ENCODE measurements around the gene TTI1.

The TTI1 gene

DNA sequence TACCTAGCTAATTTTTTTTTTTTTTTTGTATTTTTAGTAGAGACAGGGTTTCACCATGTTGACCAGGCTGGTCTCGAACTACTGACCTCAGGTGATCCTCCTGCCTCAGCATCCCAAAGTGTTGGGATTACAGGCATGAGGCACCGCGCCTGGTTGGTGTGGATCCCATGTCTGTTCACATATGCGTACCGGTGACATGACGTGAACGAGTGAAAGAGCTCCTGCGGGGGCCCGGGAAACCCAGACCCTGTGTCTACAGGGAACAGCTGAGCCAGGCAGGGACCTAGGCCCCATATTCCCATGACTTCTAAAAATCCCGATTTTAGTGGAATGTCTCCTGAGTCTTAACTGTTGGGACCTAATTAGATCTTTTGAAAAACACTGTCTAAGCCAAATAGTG is 97.2 kb downstream of the TTI1 start:
- no peak for DNase-seq (ENCODE audit: low read depth)

DNA sequence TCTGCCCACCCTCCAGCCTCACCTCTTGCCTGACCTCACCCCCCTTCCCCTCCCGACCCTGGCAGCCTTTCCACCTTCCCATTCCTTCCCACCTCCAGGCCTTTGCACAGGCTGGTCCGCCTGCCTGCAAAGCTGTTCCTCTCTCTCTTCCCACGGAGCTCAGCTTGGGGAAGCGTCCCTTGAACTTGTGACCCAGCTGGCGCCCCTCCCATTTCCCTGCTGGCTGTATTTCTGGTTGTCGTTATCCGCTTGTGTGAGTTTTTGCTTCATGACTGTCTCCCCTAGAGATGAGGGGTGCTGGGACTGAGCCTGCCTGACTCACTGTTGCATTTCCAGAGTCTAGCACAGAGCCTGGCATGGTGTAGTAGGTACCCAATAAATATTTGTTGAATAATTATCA is 97.8 kb downstream of the TTI1 start:
- no peak for DNase-seq (ENCODE audit: low read depth)

DNA sequence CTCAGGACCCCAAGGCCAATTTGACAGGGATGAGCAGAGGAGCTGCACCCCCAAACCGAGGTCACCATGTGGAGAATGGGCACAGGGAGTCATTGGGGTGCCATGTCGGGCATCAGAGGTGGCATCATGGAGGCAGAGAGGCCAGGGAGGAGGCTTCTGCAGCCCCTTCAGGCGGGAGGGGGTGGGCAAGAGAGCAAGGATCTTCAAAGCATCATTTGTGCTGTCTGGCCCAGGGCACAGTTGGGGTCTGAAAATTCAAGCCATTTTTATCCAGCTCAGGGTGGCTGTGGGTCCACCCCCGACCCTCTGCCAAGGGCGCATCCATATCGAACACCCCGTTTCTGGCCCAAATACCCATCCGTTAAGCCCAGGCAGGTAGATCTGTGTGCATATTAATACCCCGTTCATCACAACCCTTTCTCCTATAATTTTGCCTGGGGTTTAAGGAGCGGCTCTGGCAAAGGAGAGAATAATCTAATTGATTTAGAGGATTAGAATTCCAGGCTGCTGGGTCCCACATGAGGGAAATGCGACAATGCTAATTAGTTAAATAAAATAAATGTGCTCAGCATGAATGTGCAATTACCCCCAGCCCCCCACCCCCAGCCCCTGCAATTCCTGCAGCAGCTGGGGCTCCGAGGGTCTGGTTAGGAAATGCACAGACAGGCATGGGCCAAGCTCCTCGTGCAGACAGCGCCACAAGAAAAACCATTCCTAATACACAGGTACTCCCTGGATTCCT is 98.5 kb downstream of the TTI1 start:
- DNase-seq (ENCODE audit: low read depth): no peak

DNA sequence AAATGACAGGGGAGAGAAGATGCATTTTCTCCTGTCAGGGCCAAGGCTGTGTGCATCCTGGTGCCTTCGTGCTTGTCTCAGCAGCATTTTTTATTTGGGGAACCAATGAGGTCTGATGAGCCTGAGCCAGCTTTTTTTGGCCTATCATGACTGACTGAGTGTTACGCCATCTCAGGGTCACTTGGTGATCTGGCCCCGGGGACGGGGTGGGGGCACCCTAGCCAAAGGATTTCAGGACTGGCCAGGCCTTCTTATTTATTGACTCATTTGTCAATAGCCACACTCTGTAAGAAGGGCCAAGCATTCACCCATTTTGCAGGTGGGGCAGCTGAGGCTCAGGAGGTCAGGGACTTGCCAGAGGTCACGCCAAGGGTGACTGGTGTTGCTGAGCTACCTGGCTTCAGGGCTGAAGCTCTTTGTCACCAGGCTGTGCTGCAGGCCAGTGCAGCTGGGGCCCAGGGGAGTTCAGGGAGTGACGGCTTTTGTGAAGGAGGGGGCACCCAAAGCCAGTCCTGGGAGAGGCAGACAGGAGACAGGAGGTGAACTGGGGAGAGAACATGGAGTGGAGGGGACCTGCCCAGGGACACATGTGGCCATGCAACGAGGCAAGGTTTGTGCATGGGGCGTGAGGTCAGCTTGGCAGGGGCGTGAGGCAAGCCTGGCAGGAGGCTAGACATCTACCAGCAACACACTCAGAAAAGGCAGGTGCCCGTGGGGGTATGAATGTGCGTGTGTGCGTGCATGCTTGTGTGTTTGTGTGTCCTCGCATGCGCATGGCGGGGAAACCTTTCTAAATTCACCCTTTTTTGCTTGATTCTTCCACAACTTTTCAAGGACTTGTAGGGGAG is 99.2 kb downstream of the TTI1 start:
- no peak for DNase-seq (ENCODE audit: low read depth)
